Liver (tissue), 9 donors: ENCODE results near the gene IL37. TPM values are rescaled to one million over a fixed set of nuclear protein-coding genes. Genes with fewer than 3 reads are reported as not detected.

Source experiments
- DNase-seq: peaks from one replicate; pipeline ENCODE4 v3.0.0-alpha.2; 2017; ENCODE audit warnings: low spot score
- H3K27ac ChIP-seq, 2 donors: one replicate each; pipeline ENCODE4 v1.7.0; 2013; ENCODE audit warnings: inconsistent platforms in 2 of 2, low read length in 2 of 2, control low read depth in 1 of 2, low read depth in 1 of 2, mild to moderate bottlenecking in 1 of 2
- H3K27me3 ChIP-seq, 4 donors: one replicate each; pipeline versions ENCODE4 v1.6.1 to v1.7.0; 2013; ENCODE audit warnings: low read length in 3 of 4, inconsistent platforms in 1 of 4, mild to moderate bottlenecking in 1 of 4, moderate library complexity in 1 of 4; ENCODE audit not compliant: control insufficient read depth in 4 of 4, insufficient read depth in 4 of 4
- H3K36me3 ChIP-seq, 4 donors: one replicate each; pipeline versions ENCODE4 v1.6.1 to v1.7.0; 2013; ENCODE audit warnings: low read length in 3 of 4, mild to moderate bottlenecking in 3 of 4, low read depth in 1 of 4, moderate library complexity in 1 of 4; ENCODE audit not compliant: control insufficient read depth in 4 of 4, insufficient read depth in 3 of 4
- H3K4me1 ChIP-seq, 4 donors: one replicate each; pipeline versions ENCODE4 v1.6.1 to v1.7.0; 2013; ENCODE audit warnings: low read length in 3 of 4, mild to moderate bottlenecking in 3 of 4, moderate library complexity in 1 of 4; ENCODE audit not compliant: control insufficient read depth in 4 of 4, insufficient read depth in 4 of 4
- H3K4me3 ChIP-seq, 3 donors: one replicate each; pipeline versions ENCODE4 v1.6.1 to v1.7.0; 2013; ENCODE audit warnings: low read length in 3 of 3, control low read depth in 1 of 3, low read depth in 1 of 3, mild to moderate bottlenecking in 1 of 3
- H3K9ac ChIP-seq, 2 donors: one replicate each; pipeline ENCODE4 v1.7.0; 2013; ENCODE audit warnings: low read length in 2 of 2, mild to moderate bottlenecking in 2 of 2, moderate library complexity in 2 of 2, control low read depth in 1 of 2, low read depth in 1 of 2
- H3K9me3 ChIP-seq, 4 donors: one replicate each; pipeline versions ENCODE4 v1.6.1 to v1.7.0; 2013; ENCODE audit warnings: low read length in 3 of 4; ENCODE audit not compliant: control insufficient read depth in 4 of 4
- CTCF ChIP-seq: fragments of 150-350 bp; IDR thresholded peaks from 2 replicates; pipeline ENCODE4 v1.5.1; 2017; ENCODE audit warnings: improper control_type of control experiment, low read depth, low read length; ENCODE audit not compliant: missing input control
- EGR1 ChIP-seq, 2 donors: IDR thresholded peaks; 2 replicates each; pipeline ENCODE4 v1.6.1; 2016 to 2018; ENCODE audit warnings: antibody characterized with exemption in 2 of 2, low read depth in 2 of 2
- FOXA1 ChIP-seq: IDR thresholded peaks from 2 replicates; pipeline ENCODE4 v1.6.1; 2016; ENCODE audit warnings: antibody characterized with exemption
- FOXA2 ChIP-seq: IDR thresholded peaks from 2 replicates; pipeline ENCODE4 v1.6.1; 2016; ENCODE audit warnings: antibody characterized with exemption
- GABPA ChIP-seq, 2 donors: IDR thresholded peaks in 1 of 2; conservative IDR thresholded peaks in 1 of 2; 2 replicates each; pipeline ENCODE4 v1.6.1; 2016; ENCODE audit warnings: antibody characterized with exemption in 2 of 2, mild to moderate bottlenecking in 1 of 2, moderate library complexity in 1 of 2
- HNF4A ChIP-seq, 2 donors: conservative IDR thresholded peaks; 2 replicates each; pipeline ENCODE4 v1.6.1; 2016; ENCODE audit warnings: antibody characterized with exemption in 2 of 2, mild to moderate bottlenecking in 2 of 2
- HNF4G ChIP-seq: IDR thresholded peaks from 2 replicates; pipeline ENCODE4 v1.6.1; 2016; ENCODE audit warnings: antibody characterized with exemption
- JUND ChIP-seq, 2 donors: IDR thresholded peaks; 2 replicates each; pipeline ENCODE4 v1.6.1; 2016; ENCODE audit warnings: antibody characterized with exemption in 2 of 2
- NR2F2 ChIP-seq: IDR thresholded peaks from 2 replicates; pipeline ENCODE4 v1.6.1; 2016; ENCODE audit warnings: antibody characterized with exemption
- RAD21 ChIP-seq, 2 donors: IDR thresholded peaks; 2 replicates each; pipeline ENCODE4 v1.6.1; 2016; ENCODE audit warnings: antibody characterized with exemption in 2 of 2, mild to moderate bottlenecking in 2 of 2
- REST ChIP-seq: IDR thresholded peaks from 2 replicates; pipeline ENCODE4 v1.6.1; 2016; ENCODE audit warnings: antibody characterized with exemption, mild to moderate bottlenecking
- RXRA ChIP-seq, 2 donors: IDR thresholded peaks; 2 replicates each; pipeline ENCODE4 v1.6.1; 2017 to 2018; ENCODE audit warnings: antibody characterized with exemption in 2 of 2, mild to moderate bottlenecking in 1 of 2
- SP1 ChIP-seq: IDR thresholded peaks from 2 replicates; pipeline ENCODE4 v1.6.1; 2018; ENCODE audit warnings: antibody characterized with exemption, mild to moderate bottlenecking
- TAF1 ChIP-seq: conservative IDR thresholded peaks from 2 replicates; pipeline ENCODE4 v1.6.1; 2016; ENCODE audit warnings: antibody characterized with exemption, mild to moderate bottlenecking
- YY1 ChIP-seq: IDR thresholded peaks from 2 replicates; pipeline ENCODE4 v1.6.1; 2016; ENCODE audit warnings: antibody characterized with exemption, mild to moderate bottlenecking
- WGBS: extraction: QIAGEN DNeasy Blood & Tissue Kit; methylation state at CpG from one replicate; pipeline ENCODE4 v1.1.7; 2013; 5-methylcytosine and 5-hydroxymethylcytosine counted together
- polyA plus RNA-seq, 2 donors: library from polyadenylated mRNA; stranded (reverse) in 1 of 2; unstranded in 1 of 2; fragments of 200-250 nt in 1 of 2; fragments of >200 nt in 1 of 2; fragmentation: Nextera tagmentation in 1 of 2; extraction: Ambion mirVana in 1 of 2; gene quantifications; one replicate each; pipeline versions ENCODE4 v1.2.1 to v1.2.3, GENCODE V29; 2013 to 2015
- total RNA-seq, 2 donors: library from RNA; depleted of rRNA; stranded (reverse); fragments of >200 nt; gene quantifications; one replicate each; pipeline ENCODE4 v1.2.3, GENCODE V29; 2014
- TF ChIP-seq, protein P1 (sequence below): IDR thresholded peaks from 2 replicates; pipeline ENCODE4 v1.6.1; 2016; ENCODE audit warnings: antibody characterized with exemption
- TF ChIP-seq, protein P2 (sequence below): IDR thresholded peaks from 2 replicates; pipeline ENCODE4 v1.6.1; 2016; ENCODE audit warnings: antibody characterized with exemption
- TF ChIP-seq, protein P3 (sequence below): IDR thresholded peaks from 2 replicates; pipeline ENCODE4 v1.6.1; 2016; ENCODE audit warnings: antibody characterized with exemption
- donor health status: healthy.
- donor health status: healthy.
- donor health status: healthy.
- donor health status: healthy.
- donor health status: healthy.

IL37 gene
- total and polyA plus RNA-seq, 4 donors, result not detected

GRCh38 chr2:112938904-112939303 is 27.9 kb downstream of the IL37 start:
- Histone ChIP-seq H3K4me3 (peak overlapping the region in 1 of 3 donors; percentile 1), H3K4me1 (peaks cover 7 to 35% (median 27%) of the 10 kb centered on the region in 4 donors), H3K9ac (no peak overlapping the region), H3K36me3 (no peaks in the 10 kb centered on the region), H3K27me3 (no peaks in the 10 kb centered on the region), H3K27ac (peak overlapping the region; percentile 85 to 92), H3K9me3 (no peaks in the 10 kb centered on the region)
- WGBS, result 39% methylated on average over 5 of the region's 5 CpGs
- DNase-seq, result no peak
- TF ChIP-seq RXRA (IDR thresholded peaks at IDR 0.05), result no peak
- no peak for TF ChIP-seq TAF1

- Histone ChIP-seq H3K27me3 (no peaks in the 10 kb centered on the region), H3K27ac (peak overlapping the region; percentile 85 to 92), H3K4me1 (peaks cover 7 to 35% (median 27%) of the 10 kb centered on the region in 4 donors), H3K4me3 (no peak overlapping the region), H3K9me3 (no peaks in the 10 kb centered on the region), H3K9ac (peak overlapping the region in 1 of 2 donors; percentile 24), H3K36me3 (no peaks in the 10 kb centered on the region)
- TF ChIP-seq REST (peak; percentile 89), SP1 (peak; percentile 100), EGR1 (IDR thresholded peaks at IDR 0.05; ENCODE audit: low read depth in 2 of 2) (peak in 1 of 2 donors; percentile 65), GABPA (IDR thresholded peaks at IDR 0.05 in 1 of 2, conservative IDR thresholded peaks at IDR 0.05 in 1 of 2) (peak in 1 of 2 donors; percentile 57), CTCF (no peak), RXRA (IDR thresholded peaks at IDR 0.05) (peak; percentile 100), FOXA2 (peak; percentile 80), FOXA1 (peak; percentile 84), HNF4G (peak; percentile 100), RAD21 (IDR thresholded peaks at IDR 0.05) (peak; percentile 55 to 65), JUND (IDR thresholded peaks at IDR 0.05) (peak; percentile 90 to 96), YY1 (peak; percentile 94), HNF4A (conservative IDR thresholded peaks at IDR 0.05) (peak; percentile 100), NR2F2 (peak; percentile 87), TAF1 (peak; percentile 76)
- TF ChIP-seq, protein P1, sequence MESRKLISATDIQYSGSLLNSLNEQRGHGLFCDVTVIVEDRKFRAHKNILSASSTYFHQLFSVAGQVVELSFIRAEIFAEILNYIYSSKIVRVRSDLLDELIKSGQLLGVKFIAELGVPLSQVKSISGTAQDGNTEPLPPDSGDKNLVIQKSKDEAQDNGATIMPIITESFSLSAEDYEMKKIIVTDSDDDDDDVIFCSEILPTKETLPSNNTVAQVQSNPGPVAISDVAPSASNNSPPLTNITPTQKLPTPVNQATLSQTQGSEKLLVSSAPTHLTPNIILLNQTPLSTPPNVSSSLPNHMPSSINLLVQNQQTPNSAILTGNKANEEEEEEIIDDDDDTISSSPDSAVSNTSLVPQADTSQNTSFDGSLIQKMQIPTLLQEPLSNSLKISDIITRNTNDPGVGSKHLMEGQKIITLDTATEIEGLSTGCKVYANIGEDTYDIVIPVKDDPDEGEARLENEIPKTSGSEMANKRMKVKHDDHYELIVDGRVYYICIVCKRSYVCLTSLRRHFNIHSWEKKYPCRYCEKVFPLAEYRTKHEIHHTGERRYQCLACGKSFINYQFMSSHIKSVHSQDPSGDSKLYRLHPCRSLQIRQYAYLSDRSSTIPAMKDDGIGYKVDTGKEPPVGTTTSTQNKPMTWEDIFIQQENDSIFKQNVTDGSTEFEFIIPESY, result peak; percentile 92
- TF ChIP-seq, protein P2, sequence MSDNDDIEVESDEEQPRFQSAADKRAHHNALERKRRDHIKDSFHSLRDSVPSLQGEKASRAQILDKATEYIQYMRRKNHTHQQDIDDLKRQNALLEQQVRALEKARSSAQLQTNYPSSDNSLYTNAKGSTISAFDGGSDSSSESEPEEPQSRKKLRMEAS, result peak; percentile 98
- TF ChIP-seq, protein P3, sequence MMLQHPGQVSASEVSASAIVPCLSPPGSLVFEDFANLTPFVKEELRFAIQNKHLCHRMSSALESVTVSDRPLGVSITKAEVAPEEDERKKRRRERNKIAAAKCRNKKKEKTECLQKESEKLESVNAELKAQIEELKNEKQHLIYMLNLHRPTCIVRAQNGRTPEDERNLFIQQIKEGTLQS, result peak; percentile 68
- DNase-seq, result no peak
- 37% methylated on average over 5 of the region's 5 CpGs for WGBS
Measured at GRCh38 chr2:112939425-112939824, 28.5 kb downstream of the IL37 start.
